ENCODE data around the gene SLC6A7.

- TF ChIP-seq POLR2A (IDR thresholded peaks at IDR 0.05; ENCODE audit: low read depth, low read length) (no peak), POLR2AphosphoS5 (IDR thresholded peaks at IDR 0.05; ENCODE audit: low read depth, low read length) (no peak)
Observed at GRCh38 chr5:150227036-150227435, 37.2 kb downstream of the SLC6A7 start.

Measured in GM12892 (cell line).